Glutamatergic neuron (in vitro differentiated cells): ENCODE data around the gene CCM2. TPM values are rescaled to one million over a fixed set of nuclear protein-coding genes. Genes with fewer than 3 reads are reported as not detected.

Source experiments
- DNase-seq: peaks from one replicate; pipeline ENCODE4 v3.0.0; 2022
- H3K27ac Mint-ChIP-seq: one replicate; pipeline ENCODE4 v1.8.0; 2020; ENCODE audit warnings: mild to moderate bottlenecking, mixed read lengths, inconsistent platforms; ENCODE audit not compliant: unreplicated experiment
- H3K27me3 Mint-ChIP-seq: one replicate; pipeline ENCODE4 v1.8.0; 2020; ENCODE audit warnings: mild to moderate bottlenecking, moderate library complexity, mixed read lengths, inconsistent platforms; ENCODE audit not compliant: unreplicated experiment
- H3K36me3 Mint-ChIP-seq: one replicate; pipeline ENCODE4 v1.8.0; 2020; ENCODE audit warnings: mild to moderate bottlenecking, mixed read lengths, inconsistent platforms; ENCODE audit not compliant: unreplicated experiment
- H3K4me1 Mint-ChIP-seq: one replicate; pipeline ENCODE4 v1.8.0; 2020; ENCODE audit warnings: mild to moderate bottlenecking, low read depth, mixed read lengths, inconsistent platforms; ENCODE audit not compliant: unreplicated experiment
- H3K4me3 Mint-ChIP-seq: one replicate; pipeline ENCODE4 v1.8.0; 2020; ENCODE audit warnings: mild to moderate bottlenecking, mixed read lengths, inconsistent platforms; ENCODE audit not compliant: unreplicated experiment
- H3K9me3 Mint-ChIP-seq: one replicate; pipeline ENCODE4 v1.8.0; 2020; ENCODE audit warnings: mild to moderate bottlenecking, moderate library complexity, mixed read lengths, inconsistent platforms; ENCODE audit not compliant: unreplicated experiment
- total RNA-seq: library from RNA; stranded (reverse); fragmentation: NEBNext Ultra II Directional; extraction: Animal tissue kit (Norgen Biotek cat#: 25700); gene quantifications from one replicate; pipeline ENCODE4 v1.2.1, GENCODE V29; 2021; ENCODE audit not compliant: unreplicated experiment
- TF ChIP-seq, protein P1 (sequence below): fragments of 200-600 bp; sonication (generic); IDR thresholded peaks from one replicate; pipeline ENCODE4 v1.5.0; 2021; ENCODE audit not compliant: partially characterized antibody, unreplicated experiment

The CCM2 gene
- total RNA-seq, 1 donor from 2014 or later = 92.6 TPM

DNA sequence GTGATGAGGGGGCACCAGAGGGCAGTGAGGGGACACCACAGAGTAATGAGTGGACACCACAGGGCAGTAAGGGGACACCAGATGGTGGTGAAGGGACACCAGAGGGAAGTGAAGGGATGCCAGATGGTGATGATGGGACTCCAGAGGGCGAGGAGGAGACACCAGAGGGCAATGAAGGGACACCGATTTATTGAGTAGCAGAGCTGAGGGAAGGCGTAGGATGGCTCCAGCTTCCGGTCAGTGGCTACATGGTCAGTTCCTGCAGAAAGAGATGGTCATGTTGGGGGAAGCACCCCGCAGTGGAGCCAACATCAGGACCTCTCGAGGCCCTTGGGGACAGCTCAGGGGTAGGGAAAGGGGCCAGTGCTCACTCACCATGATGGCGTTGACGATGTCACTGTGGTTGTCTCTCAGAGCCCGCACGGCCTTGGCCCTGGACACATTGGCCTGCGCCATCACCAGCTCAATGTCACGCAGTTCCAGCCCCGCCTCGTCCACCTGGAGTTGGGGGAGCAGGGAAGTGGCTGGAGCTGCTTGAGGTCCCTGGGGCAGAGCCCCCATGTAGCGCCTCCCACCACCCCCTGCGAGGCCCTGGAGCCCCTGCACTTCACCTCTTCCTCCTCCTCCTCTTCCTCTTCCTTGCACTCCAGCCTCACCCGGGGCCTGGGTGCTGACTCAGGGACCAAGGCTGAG is 80.4 kb downstream of the CCM2 start:
- H3K4me3 Mint-ChIP-seq = no peak overlapping the region

DNA sequence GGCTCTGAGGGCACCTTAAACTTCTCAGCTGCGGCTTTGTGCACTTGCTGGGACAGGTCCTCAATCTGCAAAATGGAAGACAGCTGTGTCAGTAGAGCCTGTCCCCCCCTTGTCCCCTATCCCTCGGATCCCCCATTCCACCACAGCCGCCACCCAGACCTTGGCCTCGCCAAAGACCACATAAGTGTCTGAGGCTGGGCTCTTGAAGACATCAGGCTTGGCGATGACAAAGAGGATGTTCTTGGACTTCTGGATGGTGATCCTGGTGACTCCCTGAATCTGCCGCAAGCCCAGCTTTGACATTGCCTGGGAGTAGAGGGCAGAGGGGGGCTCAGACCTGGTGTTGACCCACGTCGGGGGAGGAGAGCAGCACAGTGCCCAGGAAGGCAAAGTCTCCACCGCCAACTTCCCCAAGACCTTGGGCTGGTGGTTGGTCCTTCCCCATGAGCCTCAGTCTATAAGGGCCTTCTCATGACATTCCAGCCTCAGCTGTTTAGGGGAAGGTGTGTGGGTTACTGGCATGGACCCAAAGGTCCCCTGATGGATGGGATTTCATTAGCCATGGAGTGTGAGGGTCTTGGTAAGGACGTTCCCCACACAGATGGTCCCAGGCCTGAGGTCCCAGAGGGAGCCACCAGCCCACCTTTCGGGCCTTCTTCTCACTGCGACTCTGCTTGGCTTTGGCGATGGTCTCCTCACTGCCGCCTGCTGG is 81.1 kb downstream of the CCM2 start:
- H3K4me3 Mint-ChIP-seq = no peak overlapping the region
- no peaks in the 10 kb centered on the region for H3K4me1 Mint-ChIP-seq
- peaks cover 4% of the 10 kb centered on the region for H3K36me3 Mint-ChIP-seq
- TF ChIP-seq, protein P1, sequence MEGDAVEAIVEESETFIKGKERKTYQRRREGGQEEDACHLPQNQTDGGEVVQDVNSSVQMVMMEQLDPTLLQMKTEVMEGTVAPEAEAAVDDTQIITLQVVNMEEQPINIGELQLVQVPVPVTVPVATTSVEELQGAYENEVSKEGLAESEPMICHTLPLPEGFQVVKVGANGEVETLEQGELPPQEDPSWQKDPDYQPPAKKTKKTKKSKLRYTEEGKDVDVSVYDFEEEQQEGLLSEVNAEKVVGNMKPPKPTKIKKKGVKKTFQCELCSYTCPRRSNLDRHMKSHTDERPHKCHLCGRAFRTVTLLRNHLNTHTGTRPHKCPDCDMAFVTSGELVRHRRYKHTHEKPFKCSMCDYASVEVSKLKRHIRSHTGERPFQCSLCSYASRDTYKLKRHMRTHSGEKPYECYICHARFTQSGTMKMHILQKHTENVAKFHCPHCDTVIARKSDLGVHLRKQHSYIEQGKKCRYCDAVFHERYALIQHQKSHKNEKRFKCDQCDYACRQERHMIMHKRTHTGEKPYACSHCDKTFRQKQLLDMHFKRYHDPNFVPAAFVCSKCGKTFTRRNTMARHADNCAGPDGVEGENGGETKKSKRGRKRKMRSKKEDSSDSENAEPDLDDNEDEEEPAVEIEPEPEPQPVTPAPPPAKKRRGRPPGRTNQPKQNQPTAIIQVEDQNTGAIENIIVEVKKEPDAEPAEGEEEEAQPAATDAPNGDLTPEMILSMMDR = no peak
- H3K9me3 Mint-ChIP-seq = peaks cover 11% of the 10 kb centered on the region
- no peak for DNase-seq
- no peak overlapping the region for H3K27ac Mint-ChIP-seq
- H3K27me3 Mint-ChIP-seq = peaks cover 24% of the 10 kb centered on the region

More for the DNA sequence above, 80.4 kb downstream of the CCM2 start:
- Mint-ChIP-seq H3K27me3 (peaks cover 26% of the 10 kb centered on the region), H3K9me3 (peaks cover 11% of the 10 kb centered on the region), H3K36me3 (peaks cover 4% of the 10 kb centered on the region), H3K27ac (peak overlapping the region; percentile 68), H3K4me1 (no peaks in the 10 kb centered on the region)
- DNase-seq = no peak
- TF ChIP-seq, protein P1 = no peak

DNA sequence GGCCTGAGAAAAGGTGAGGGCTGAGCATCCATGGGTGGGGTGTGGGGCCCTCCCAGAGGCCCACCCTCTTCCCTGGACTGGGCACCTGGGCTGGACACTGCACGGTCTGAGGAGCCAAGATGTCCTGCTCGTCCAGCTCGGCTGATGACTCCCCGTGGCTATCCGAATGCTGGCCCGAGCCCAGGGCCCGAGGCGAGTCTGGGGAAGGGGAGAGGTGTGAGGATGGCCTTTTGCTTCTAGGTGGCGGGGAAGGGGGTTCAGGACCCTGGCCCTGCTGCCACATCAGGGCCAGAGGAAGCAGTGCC is 81.6 kb downstream of the CCM2 start:
- H3K9me3 Mint-ChIP-seq = peaks cover 11% of the 10 kb centered on the region
- no peak overlapping the region for H3K4me3 Mint-ChIP-seq
- H3K36me3 Mint-ChIP-seq = peaks cover 4% of the 10 kb centered on the region
- TF ChIP-seq, protein P1 = no peak
- H3K27me3 Mint-ChIP-seq = peaks cover 24% of the 10 kb centered on the region
- peaks cover 1% of the 10 kb centered on the region for H3K4me1 Mint-ChIP-seq
- no peak for DNase-seq
- H3K27ac Mint-ChIP-seq = no peak overlapping the region

DNA sequence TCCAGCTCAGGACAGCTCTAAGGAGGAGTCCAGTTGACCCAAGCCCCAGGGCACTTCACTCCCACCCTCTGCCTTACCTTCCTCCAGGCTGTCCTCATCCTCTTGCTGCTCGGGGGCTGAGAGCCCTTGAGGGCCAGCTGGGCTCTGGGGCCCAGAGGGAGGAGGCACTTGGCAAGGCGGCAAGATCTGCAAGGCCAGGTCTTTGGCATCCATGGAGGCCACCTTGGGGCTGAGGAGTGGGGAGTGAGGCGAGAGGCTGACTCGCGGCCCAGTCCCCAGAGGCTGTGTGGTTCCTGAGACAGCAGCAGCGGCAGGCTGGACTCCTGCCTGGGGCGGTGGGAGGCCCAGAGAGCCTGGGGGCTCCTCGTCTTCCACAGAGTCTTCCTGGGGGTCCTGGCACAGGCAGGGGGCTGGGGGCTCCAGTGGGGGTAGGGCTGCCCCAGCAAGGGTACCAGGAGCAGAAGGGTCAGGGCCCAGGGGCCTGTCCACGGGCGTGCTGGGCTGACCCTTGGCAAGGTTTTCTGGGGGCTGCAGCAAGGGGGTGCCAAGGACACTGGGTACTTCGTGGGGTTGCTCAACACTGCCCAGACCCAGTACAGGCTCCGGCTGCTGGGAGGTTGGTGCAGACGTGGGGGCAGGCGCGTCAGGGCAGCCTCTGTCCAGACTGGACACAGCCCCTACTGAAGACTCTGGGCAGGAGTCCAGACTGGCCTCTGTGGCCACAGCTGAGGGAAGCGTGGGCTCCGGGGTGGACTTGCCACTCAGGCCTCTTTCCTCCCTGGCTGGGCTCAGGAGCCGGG is 82.2 kb downstream of the CCM2 start:
- Mint-ChIP-seq H3K4me1 (peaks cover 3% of the 10 kb centered on the region), H3K36me3 (peaks cover 4% of the 10 kb centered on the region), H3K4me3 (no peak overlapping the region), H3K27me3 (peaks cover 24% of the 10 kb centered on the region), H3K9me3 (peaks cover 8% of the 10 kb centered on the region), H3K27ac (no peak overlapping the region)
- DNase-seq = no peak
- TF ChIP-seq, protein P1 = no peak
